ENCODE data around the gene NT5C2. TPM values are rescaled to one million over a fixed set of nuclear protein-coding genes. Genes with fewer than 3 reads are reported as not detected.

NT5C2 gene
- total RNA-seq, 1 experiment from 2014 or later: 74.6 TPM

DNA sequence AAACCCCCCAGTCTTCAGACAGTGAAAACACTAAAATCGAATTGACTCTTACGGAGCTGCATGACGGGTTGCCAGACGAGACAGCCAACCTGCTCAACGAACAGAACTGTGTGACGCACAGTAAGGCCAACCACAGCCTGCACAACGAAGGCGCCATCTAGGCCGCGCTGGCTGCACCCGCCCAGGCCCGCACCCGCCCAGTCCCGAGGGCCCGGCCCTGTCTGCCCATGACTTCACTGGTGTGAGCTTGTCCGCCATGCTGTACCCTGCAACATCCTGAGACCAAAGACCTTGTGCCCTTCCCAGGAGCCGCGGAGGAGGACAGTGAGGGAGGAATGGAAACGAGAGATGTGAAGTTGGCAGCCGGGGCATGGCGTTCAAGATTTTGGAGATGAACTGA is 116.1 kb downstream of the NT5C2 start:
- ATAC-seq: no peak
- H3K79me2 ChIP-seq (ENCODE audit: low read length): no peaks in the 10 kb centered on the region
- no peaks in the 10 kb centered on the region for H4K20me1 ChIP-seq (ENCODE audit: low read length)
- H3K4me3 ChIP-seq (ENCODE audit: low read length): no peak overlapping the region
- ChIA-PET CTCF (no interaction called here), POLR2A (ENCODE audit: unreplicated experiment) (no interaction called here)
- TF ChIP-seq EZH2 (IDR thresholded peaks at IDR 0.05; ENCODE audit: low read length, unreplicated experiment) (no peak), EZH2phosphoT487 (IDR thresholded peaks at IDR 0.05; ENCODE audit: borderline replicate concordance, low read length) (no peak)
- TF ChIP-seq, protein P1, sequence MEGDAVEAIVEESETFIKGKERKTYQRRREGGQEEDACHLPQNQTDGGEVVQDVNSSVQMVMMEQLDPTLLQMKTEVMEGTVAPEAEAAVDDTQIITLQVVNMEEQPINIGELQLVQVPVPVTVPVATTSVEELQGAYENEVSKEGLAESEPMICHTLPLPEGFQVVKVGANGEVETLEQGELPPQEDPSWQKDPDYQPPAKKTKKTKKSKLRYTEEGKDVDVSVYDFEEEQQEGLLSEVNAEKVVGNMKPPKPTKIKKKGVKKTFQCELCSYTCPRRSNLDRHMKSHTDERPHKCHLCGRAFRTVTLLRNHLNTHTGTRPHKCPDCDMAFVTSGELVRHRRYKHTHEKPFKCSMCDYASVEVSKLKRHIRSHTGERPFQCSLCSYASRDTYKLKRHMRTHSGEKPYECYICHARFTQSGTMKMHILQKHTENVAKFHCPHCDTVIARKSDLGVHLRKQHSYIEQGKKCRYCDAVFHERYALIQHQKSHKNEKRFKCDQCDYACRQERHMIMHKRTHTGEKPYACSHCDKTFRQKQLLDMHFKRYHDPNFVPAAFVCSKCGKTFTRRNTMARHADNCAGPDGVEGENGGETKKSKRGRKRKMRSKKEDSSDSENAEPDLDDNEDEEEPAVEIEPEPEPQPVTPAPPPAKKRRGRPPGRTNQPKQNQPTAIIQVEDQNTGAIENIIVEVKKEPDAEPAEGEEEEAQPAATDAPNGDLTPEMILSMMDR (conservative IDR thresholded peaks at IDR 0.05; ENCODE audit: low read depth, low read length): no peak
- H3K9me3 ChIP-seq (ENCODE audit: low read length): no peaks in the 10 kb centered on the region
- no peaks in the 10 kb centered on the region for H3K36me3 ChIP-seq (ENCODE audit: low read depth, low read length)
- BruUV-seq (replicated peaks): no TSS peak
- no peaks in the 10 kb centered on the region for H3K27me3 ChIP-seq (ENCODE audit: low read length)
- no peak overlapping the region for H3K27ac ChIP-seq (ENCODE audit: low read length)
- no peaks in the 10 kb centered on the region for H3K9me2 ChIP-seq (replicated peaks; ENCODE audit: low read length)
- no peak overlapping the region for H3K4me2 ChIP-seq (ENCODE audit: low read length)
- no peaks in the 10 kb centered on the region for H3F3A ChIP-seq (ENCODE audit: low read length, unreplicated experiment)
- no peak overlapping the region for H3K9ac ChIP-seq (ENCODE audit: low read length)
- H3K4me1 ChIP-seq (ENCODE audit: insufficient read depth, low read length): no peaks in the 10 kb centered on the region
- no peak overlapping the region for H2AFZ ChIP-seq (ENCODE audit: low read length)
- no peak for DNase-seq
- intact Hi-C loops (cut with micrococcal nuclease): no loop called here

DNA sequence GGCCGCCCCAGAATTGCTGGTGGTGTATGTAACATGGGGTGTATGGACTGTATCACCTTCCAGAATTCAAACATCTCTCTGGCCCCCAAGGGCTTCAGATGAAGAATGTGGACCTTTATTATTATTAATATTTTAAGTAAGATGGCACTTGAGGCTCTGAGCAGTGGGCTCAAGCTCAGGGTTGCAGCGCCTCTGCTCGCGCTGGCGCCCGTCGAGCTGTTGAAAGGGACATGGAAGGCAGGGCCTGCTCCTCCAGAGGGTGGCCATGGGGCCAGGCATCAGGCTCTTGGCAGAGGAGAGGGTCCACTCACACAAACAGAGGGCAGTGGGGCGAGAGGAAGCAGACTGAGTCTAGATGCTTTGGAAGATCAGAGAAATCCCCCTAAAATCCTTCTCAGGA is 120.2 kb downstream of the NT5C2 start:
- Histone ChIP-seq H3K9me3 (ENCODE audit: low read length) (no peaks in the 10 kb centered on the region), H3K4me3 (ENCODE audit: low read length) (no peak overlapping the region), H3F3A (ENCODE audit: low read length, unreplicated experiment) (no peaks in the 10 kb centered on the region), H3K27me3 (ENCODE audit: low read length) (no peaks in the 10 kb centered on the region), H3K9me2 (replicated peaks; ENCODE audit: low read length) (no peaks in the 10 kb centered on the region), H4K20me1 (ENCODE audit: low read length) (no peaks in the 10 kb centered on the region), H3K36me3 (ENCODE audit: low read depth, low read length) (no peaks in the 10 kb centered on the region), H3K9ac (ENCODE audit: low read length) (no peak overlapping the region), H3K4me1 (ENCODE audit: insufficient read depth, low read length) (no peaks in the 10 kb centered on the region), H3K27ac (ENCODE audit: low read length) (no peak overlapping the region), H3K79me2 (ENCODE audit: low read length) (no peaks in the 10 kb centered on the region), H2AFZ (ENCODE audit: low read length) (no peak overlapping the region), H3K4me2 (ENCODE audit: low read length) (no peak overlapping the region)
- ChIA-PET POLR2A (ENCODE audit: unreplicated experiment) (no interaction called here), CTCF (no interaction called here)
- TF ChIP-seq EZH2 (IDR thresholded peaks at IDR 0.05; ENCODE audit: low read length, unreplicated experiment): no peak
- TF ChIP-seq, protein P1 (conservative IDR thresholded peaks at IDR 0.05; ENCODE audit: low read depth, low read length): no peak
- TF ChIP-seq EZH2phosphoT487 (IDR thresholded peaks at IDR 0.05; ENCODE audit: borderline replicate concordance, low read length): no peak
- DNase-seq: no peak
- no TSS peak for BruUV-seq (replicated peaks)
- ATAC-seq: no peak
- intact Hi-C loops (cut with micrococcal nuclease): no loop called here

DNA sequence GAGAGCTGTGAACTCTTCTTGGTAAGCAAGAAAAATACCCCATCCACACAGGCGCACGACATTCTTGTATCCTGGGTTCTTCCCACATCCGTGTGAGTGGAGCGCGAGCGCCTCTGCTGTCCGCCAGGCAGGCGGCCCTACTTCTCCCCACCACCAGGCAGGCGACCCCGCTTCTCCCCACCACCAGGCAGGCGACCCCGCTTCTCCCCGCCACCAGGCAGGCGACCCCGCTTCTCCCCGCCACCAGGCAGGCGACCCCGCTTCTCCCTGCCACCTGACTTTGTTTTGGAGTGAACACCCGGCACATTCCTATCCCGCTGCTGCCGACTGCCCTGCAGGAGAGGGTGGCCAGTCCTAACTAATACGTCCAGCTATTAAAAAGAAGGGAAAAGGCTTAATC is 120.8 kb downstream of the NT5C2 start:
- intact Hi-C loops (cut with micrococcal nuclease): no loop called here

More for the DNA sequence above, 120.8 kb downstream of the NT5C2 start:
- no peak overlapping the region for H3K4me2 ChIP-seq (ENCODE audit: low read length)
- TF ChIP-seq, protein P1 (conservative IDR thresholded peaks at IDR 0.05; ENCODE audit: low read depth, low read length): no peak
- H3F3A ChIP-seq (ENCODE audit: low read length, unreplicated experiment): no peaks in the 10 kb centered on the region
- H3K36me3 ChIP-seq (ENCODE audit: low read depth, low read length): no peaks in the 10 kb centered on the region
- no peaks in the 10 kb centered on the region for H3K79me2 ChIP-seq (ENCODE audit: low read length)
- BruUV-seq (replicated peaks): no TSS peak
- no peak overlapping the region for H3K9ac ChIP-seq (ENCODE audit: low read length)
- no peak for ATAC-seq
- H3K4me1 ChIP-seq (ENCODE audit: insufficient read depth, low read length): no peaks in the 10 kb centered on the region
- H4K20me1 ChIP-seq (ENCODE audit: low read length): no peaks in the 10 kb centered on the region
- no peak for DNase-seq
- CTCF ChIA-PET: no interaction called here
- H3K9me2 ChIP-seq (replicated peaks; ENCODE audit: low read length): no peaks in the 10 kb centered on the region
- no peak overlapping the region for H3K27ac ChIP-seq (ENCODE audit: low read length)
- no peaks in the 10 kb centered on the region for H3K27me3 ChIP-seq (ENCODE audit: low read length)
- POLR2A ChIA-PET (ENCODE audit: unreplicated experiment): no interaction called here
- no peak overlapping the region for H2AFZ ChIP-seq (ENCODE audit: low read length)
- H3K9me3 ChIP-seq (ENCODE audit: low read length): no peaks in the 10 kb centered on the region
- no peak overlapping the region for H3K4me3 ChIP-seq (ENCODE audit: low read length)

Measured in PC-3 (cell line).